H1 (cell line): ENCODE measurements around the gene BLVRA. TPM values are rescaled to one million over a fixed set of nuclear protein-coding genes. Genes with fewer than 3 reads are reported as not detected.
"Not testable (repeated sequence)": the region's sequence is repeated elsewhere in the genome, so short reads cannot be mapped to it uniquely, and the experiment has no call there.

Experiments used
- CTCF ChIA-PET: fragments of 300-600 bp; sonication (Branson Sonifier 250); formaldehyde crosslinking; loops from one replicate; lab custom pipeline; 2021; ENCODE audit not compliant: partially characterized antibody; lab: Charles Lee
- POLR2A ChIA-PET: fragments of 300-600 bp; sonication (Branson Sonifier 250); formaldehyde crosslinking; loops from one replicate; lab custom pipeline; 2021; ENCODE audit warnings: inconsistent platforms; ENCODE audit not compliant: partially characterized antibody; lab: Charles Lee
- DNase-seq, 2 experiments: peaks; one replicate each; pipeline versions ENCODE4 v3.0.0 to v3.0.0-alpha.2; 2010 to 2022; ENCODE audit warnings: low spot score in 2 of 2, low read depth in 1 of 2, mixed read lengths in 1 of 2
- FAIRE-seq: peaks from 2 replicates; lab custom pipeline; 2011; peaks lifted over from hg19 to GRCh38; lab: Jason Lieb, UNC
- H2AFZ ChIP-seq: 2 replicates; pipeline ENCODE4 v1.8.1; 2012; ENCODE audit warnings: low read length, inconsistent platforms
- H2AK5ac ChIP-seq: 2 replicates; pipeline ENCODE4 v1.6.1; 2013; ENCODE audit warnings: low read depth, low read length
- H2BK120ac ChIP-seq: replicated peaks from 2 replicates; pipeline ENCODE3; 2013; ENCODE audit warnings: low read depth, low read length, inconsistent platforms
- H2BK12ac ChIP-seq: 2 replicates; pipeline ENCODE4 v1.6.1; 2013; ENCODE audit warnings: low read depth, low read length
- H2BK15ac ChIP-seq: 2 replicates; pipeline ENCODE4 v1.6.1; 2013; ENCODE audit warnings: low read length
- H2BK20ac ChIP-seq: 2 replicates; pipeline ENCODE4 v1.6.1; 2013; ENCODE audit warnings: low read length
- H2BK5ac ChIP-seq: 2 replicates; pipeline ENCODE4 v1.6.1; 2013; ENCODE audit warnings: low read depth, low read length
- H3K14ac ChIP-seq: 2 replicates; pipeline ENCODE4 v1.6.1; 2013; ENCODE audit warnings: inconsistent platforms; ENCODE audit not compliant: insufficient read length
- H3K18ac ChIP-seq: 2 replicates; pipeline ENCODE4 v1.6.1; 2013; ENCODE audit warnings: low read length; ENCODE audit errors: extremely low read depth
- H3K23ac ChIP-seq: 2 replicates; pipeline ENCODE4 v1.6.1; 2013; ENCODE audit warnings: inconsistent platforms; ENCODE audit not compliant: insufficient read length
- H3K23me2 ChIP-seq: 2 replicates; pipeline ENCODE4 v1.6.1; 2013; ENCODE audit warnings: low read depth, low read length
- H3K27ac ChIP-seq: 2 replicates; pipeline ENCODE4 v1.6.1; 2011; ENCODE audit warnings: low read depth, low read length, inconsistent platforms
- H3K27me3 ChIP-seq, 4 experiments: replicated peaks in 1 of 4; 1 replicate in 1 of 4; 2 replicates in 3 of 4; pipeline versions ENCODE4 v1.6.1 to v1.8.1; 2011 to 2013; ENCODE audit warnings: low read length in 3 of 4, mild to moderate bottlenecking in 3 of 4, inconsistent platforms in 2 of 4, mixed read lengths in 2 of 4, moderate library complexity in 1 of 4; ENCODE audit not compliant: control insufficient read depth in 3 of 4, insufficient read depth in 3 of 4; ENCODE audit errors: extremely low read depth in 1 of 4
- H3K36me3 ChIP-seq, 4 experiments: 2 replicates each; pipeline versions ENCODE4 v1.6.1 to v1.8.1; 2011 to 2013; ENCODE audit warnings: mild to moderate bottlenecking in 4 of 4, low read length in 3 of 4, moderate library complexity in 2 of 4, control low read depth in 1 of 4, inconsistent platforms in 1 of 4; ENCODE audit not compliant: insufficient read depth in 4 of 4, control insufficient read depth in 2 of 4
- H3K4ac ChIP-seq: replicated peaks from 2 replicates; pipeline ENCODE3; 2013; ENCODE audit warnings: low read length, low read depth, mixed read lengths, inconsistent platforms; ENCODE audit not compliant: insufficient read length
- H3K4me1 ChIP-seq, 4 experiments: replicated peaks in 1 of 4; 1 replicate in 1 of 4; 2 replicates in 3 of 4; pipeline versions ENCODE4 v1.6.1 to v1.8.1; 2011 to 2013; ENCODE audit warnings: low read length in 3 of 4, inconsistent platforms in 2 of 4, mixed read lengths in 1 of 4; ENCODE audit not compliant: insufficient read depth in 4 of 4, control insufficient read depth in 3 of 4
- H3K4me2 ChIP-seq, 2 experiments: 2 replicates each; pipeline versions ENCODE4 v1.6.1 to v1.8.1; 2011 to 2013; ENCODE audit warnings: low read depth in 2 of 2, low read length in 2 of 2, control low read depth in 1 of 2, inconsistent platforms in 1 of 2, mild to moderate bottlenecking in 1 of 2; ENCODE audit not compliant: insufficient read depth in 1 of 2
- H3K4me3 ChIP-seq, 4 experiments: fragments of 200-600, 300-600 bp in 1 of 4; sonication (generic), shearing (Covaris generic), sonication (Bioruptor Twin) in 1 of 4; 2 replicates each; pipeline versions ENCODE4 v1.5.1 to v1.8.1; 2011 to 2016; ENCODE audit warnings: low read length in 4 of 4, low read depth in 3 of 4, control low read depth in 2 of 4, inconsistent platforms in 2 of 4, mild to moderate bottlenecking in 2 of 4, mixed read lengths in 1 of 4, moderate library complexity in 1 of 4; ENCODE audit not compliant: insufficient read depth in 2 of 4; ENCODE audit errors: extremely low read depth in 1 of 4
- H3K56ac ChIP-seq: replicated peaks from 2 replicates; pipeline ENCODE3; 2013; ENCODE audit warnings: low read depth, mild to moderate bottlenecking, mixed read lengths, low read length, inconsistent platforms; ENCODE audit not compliant: insufficient read length
- H3K79me1 ChIP-seq: 2 replicates; pipeline ENCODE4 v1.6.1; 2013; ENCODE audit warnings: low read depth, low read length, control low read depth
- H3K79me2 ChIP-seq, 2 experiments: 2 replicates each; pipeline versions ENCODE4 v1.6.1 to v1.8.1; 2012 to 2013; ENCODE audit warnings: low read length in 2 of 2, mild to moderate bottlenecking in 2 of 2, inconsistent platforms in 1 of 2; ENCODE audit not compliant: insufficient read depth in 2 of 2, control insufficient read depth in 1 of 2
- H3K9ac ChIP-seq, 4 experiments: replicated peaks in 1 of 4; 1 replicate in 1 of 4; 2 replicates in 3 of 4; pipeline versions ENCODE4 v1.6.1 to v1.8.1; 2011 to 2013; ENCODE audit warnings: low read depth in 3 of 4, low read length in 3 of 4, control low read depth in 2 of 4, mild to moderate bottlenecking in 2 of 4, moderate library complexity in 2 of 4, inconsistent platforms in 1 of 4; ENCODE audit errors: extremely low read depth in 1 of 4
- H3K9me3 ChIP-seq, 2 experiments: 2 replicates each; pipeline versions ENCODE4 v1.6.1 to v1.8.1; 2012 to 2013; ENCODE audit warnings: mild to moderate bottlenecking in 2 of 2, moderate library complexity in 2 of 2, control low read depth in 1 of 2, inconsistent platforms in 1 of 2, low read depth in 1 of 2, low read length in 1 of 2, mixed read lengths in 1 of 2; ENCODE audit not compliant: insufficient read depth in 2 of 2
- H4K20me1 ChIP-seq, 2 experiments: replicated peaks in 1 of 2; 2 replicates each; pipeline versions ENCODE3 to v1.8.1; 2011 to 2013; ENCODE audit warnings: inconsistent platforms in 2 of 2, low read length in 2 of 2, mild to moderate bottlenecking in 1 of 2; ENCODE audit not compliant: insufficient read depth in 2 of 2, control insufficient read depth in 1 of 2
- H4K5ac ChIP-seq: 2 replicates; pipeline ENCODE4 v1.6.1; 2013; ENCODE audit warnings: low read length, low read depth, mixed read lengths, inconsistent platforms; ENCODE audit not compliant: insufficient read length
- H4K8ac ChIP-seq: 2 replicates; pipeline ENCODE4 v1.8.0; 2013; ENCODE audit warnings: mild to moderate bottlenecking, moderate library complexity, low read length, inconsistent platforms; ENCODE audit not compliant: insufficient read depth; ENCODE audit errors: extremely low read depth
- H4K91ac ChIP-seq: replicated peaks from 2 replicates; pipeline ENCODE3; 2013; ENCODE audit warnings: low read length, mixed read lengths, inconsistent platforms; ENCODE audit not compliant: insufficient read length
- WGBS, 2 experiments: shearing (Covaris generic) in 1 of 2; methylation state at CpG; one replicate each; pipeline versions ENCODE4 v1.1.6 to v1.1.7; 2013 to 2015; ENCODE audit warnings: low lambda C conversion rate in 2 of 2, mixed read lengths in 2 of 2, inconsistent platforms in 1 of 2, low coverage in 1 of 2, missing lambda C conversion rate in 1 of 2; ENCODE audit not compliant: insufficient replicate concordance in 2 of 2, insufficient coverage in 1 of 2, insufficient read length in 1 of 2; ENCODE audit errors: extremely low coverage in 1 of 2, missing lambda C conversion rate in 1 of 2; 5-methylcytosine and 5-hydroxymethylcytosine counted together
- polyA plus RNA-seq, 7 experiments: library from polyadenylated mRNA; depleted of rRNA in 3 of 7; stranded (reverse) in 5 of 7; unstranded in 2 of 7; fragments of >200 nt in 5 of 7; fragments of 200-250 nt in 2 of 7; gene quantifications; 1 replicate in 5 of 7; 2 replicates in 1 of 7; 4 replicates in 1 of 7; pipeline versions ENCODE4 v1.2.1 to v1.2.3, GENCODE V29; 2011 to 2013; ENCODE audit warnings: missing spikeins in 2 of 7, mixed read lengths in 2 of 7
- total RNA-seq: library from RNA; stranded (reverse); fragmentation: NEBNext Ultra II Directional; extraction: Animal tissue kit (Norgen Biotek cat#: 25700); gene quantifications from 2 replicates; pipeline ENCODE4 v1.2.1, GENCODE V29; 2021

Gene BLVRA
- total and polyA plus RNA-seq, 2 of the 8 experiments (the other 6 are each of a cell fraction or from before 2014, with no cell fraction given): 16.1 to 37.1 TPM

- H3K23me2 ChIP-seq, H4K20me1 ChIP-seq, H3K23ac ChIP-seq, H4K5ac ChIP-seq, H2BK5ac ChIP-seq, H2BK120ac ChIP-seq, H2BK15ac ChIP-seq, H3K4me2 ChIP-seq, H2AK5ac ChIP-seq, H3K18ac ChIP-seq, DNase-seq, H3K79me2 ChIP-seq, H2BK20ac ChIP-seq, H2BK12ac ChIP-seq, H3K27me3 ChIP-seq, H3K56ac ChIP-seq, H3K27ac ChIP-seq, H3K4ac ChIP-seq, H2AFZ ChIP-seq, H3K4me3 ChIP-seq, H4K91ac ChIP-seq, H3K36me3 ChIP-seq, H3K79me1 ChIP-seq, FAIRE-seq, H3K9me3 ChIP-seq, H4K8ac ChIP-seq, H3K9ac ChIP-seq, H3K14ac ChIP-seq: not testable (repeated sequence)
- H3K4me1 ChIP-seq: peaks cover 0 to 10% (median 3%) of the 10 kb centered on the region in 4 experiments; a peak in 3 of 7 replicates
- ChIA-PET CTCF (interaction anchor here (1.6 to 1.8 kb wide), 2 partner anchors 14 to 242 kb away, joined by 7 to 8 read pairs; partner anchors contain the start of gene STK17A), POLR2A (interaction anchor here (0.9 kb wide), 1 partner anchor 95 kb away, joined by 4 read pairs; the partner anchor contains the start of gene COA1)
- WGBS, 2 experiments: 94% methylated on average over 11 of the region's 12 CpGs; no CpG with 5 or more reads in 1 of the 2 experiments
Observed at GRCh38 chr7:43824513-43824912, 66.0 kb downstream of the BLVRA start.
